Measurements from ENCODE around the gene RNF150.

Gene RNF150

GRCh38 chr4:140931911-140932310 is 201.4 kb downstream of the RNF150 start:
- Histone ChIP-seq H3K4me1 (ENCODE audit: low read length) (peaks cover 8% of the 10 kb centered on the region), H3K27me3 (ENCODE audit: low read depth, low read length) (peaks cover 12% of the 10 kb centered on the region), H3K4me2 (ENCODE audit: low read length) (no peak overlapping the region), H2AFZ (ENCODE audit: low read depth, low read length) (no peak overlapping the region), H3K9me3 (ENCODE audit: insufficient read depth, low read length) (no peaks in the 10 kb centered on the region), H3K9ac (ENCODE audit: low read length) (no peak overlapping the region), H3K4me3 (ENCODE audit: low read length) (no peak overlapping the region), H3K27ac (ENCODE audit: low read length) (no peak overlapping the region), H4K20me1 (ENCODE audit: insufficient read depth, low read length) (no peaks in the 10 kb centered on the region), H3K36me3 (replicated peaks; ENCODE audit: low read depth, low read length) (no peaks in the 10 kb centered on the region), H3K79me2 (ENCODE audit: low read length) (no peaks in the 10 kb centered on the region)
- TF ChIP-seq, protein P1, sequence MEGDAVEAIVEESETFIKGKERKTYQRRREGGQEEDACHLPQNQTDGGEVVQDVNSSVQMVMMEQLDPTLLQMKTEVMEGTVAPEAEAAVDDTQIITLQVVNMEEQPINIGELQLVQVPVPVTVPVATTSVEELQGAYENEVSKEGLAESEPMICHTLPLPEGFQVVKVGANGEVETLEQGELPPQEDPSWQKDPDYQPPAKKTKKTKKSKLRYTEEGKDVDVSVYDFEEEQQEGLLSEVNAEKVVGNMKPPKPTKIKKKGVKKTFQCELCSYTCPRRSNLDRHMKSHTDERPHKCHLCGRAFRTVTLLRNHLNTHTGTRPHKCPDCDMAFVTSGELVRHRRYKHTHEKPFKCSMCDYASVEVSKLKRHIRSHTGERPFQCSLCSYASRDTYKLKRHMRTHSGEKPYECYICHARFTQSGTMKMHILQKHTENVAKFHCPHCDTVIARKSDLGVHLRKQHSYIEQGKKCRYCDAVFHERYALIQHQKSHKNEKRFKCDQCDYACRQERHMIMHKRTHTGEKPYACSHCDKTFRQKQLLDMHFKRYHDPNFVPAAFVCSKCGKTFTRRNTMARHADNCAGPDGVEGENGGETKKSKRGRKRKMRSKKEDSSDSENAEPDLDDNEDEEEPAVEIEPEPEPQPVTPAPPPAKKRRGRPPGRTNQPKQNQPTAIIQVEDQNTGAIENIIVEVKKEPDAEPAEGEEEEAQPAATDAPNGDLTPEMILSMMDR (IDR thresholded peaks at IDR 0.05; ENCODE audit: low read depth, low read length), result no peak
- no peak for TF ChIP-seq EZH2phosphoT487 (IDR thresholded peaks at IDR 0.05; ENCODE audit: low read depth)

DNA sequence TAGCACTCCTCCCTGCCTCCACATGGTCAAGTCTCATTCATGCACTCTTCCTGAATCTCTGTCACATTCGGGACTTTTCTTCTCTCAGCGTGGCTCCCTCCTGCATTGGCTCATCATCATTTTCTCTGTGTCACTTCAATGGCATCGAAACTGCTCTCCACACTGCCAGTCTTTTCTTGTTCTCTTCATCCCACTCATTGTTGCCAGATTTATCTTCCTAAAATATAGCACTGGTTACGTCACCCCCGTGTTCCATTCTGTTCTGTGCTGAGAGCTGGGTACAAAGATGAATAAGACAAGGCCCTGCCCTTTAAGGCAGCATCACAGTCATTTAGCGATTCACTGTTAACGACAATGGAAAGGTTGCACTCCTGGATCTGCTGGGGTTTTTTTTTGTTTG is 202.7 kb downstream of the RNF150 start:
- peaks cover 8% of the 10 kb centered on the region for H3K4me1 ChIP-seq (ENCODE audit: low read length)
- TF ChIP-seq, protein P1 (IDR thresholded peaks at IDR 0.05; ENCODE audit: low read depth, low read length), result no peak
- TF ChIP-seq EZH2phosphoT487 (IDR thresholded peaks at IDR 0.05; ENCODE audit: low read depth), result no peak
- peaks cover 20% of the 10 kb centered on the region for H3K27me3 ChIP-seq (ENCODE audit: low read depth, low read length)
- no peak overlapping the region for H3K27ac ChIP-seq (ENCODE audit: low read length)
- no peaks in the 10 kb centered on the region for H3K36me3 ChIP-seq (replicated peaks; ENCODE audit: low read depth, low read length)
- no peaks in the 10 kb centered on the region for H3K79me2 ChIP-seq (ENCODE audit: low read length)
- no peak overlapping the region for H3K4me2 ChIP-seq (ENCODE audit: low read length)
- H4K20me1 ChIP-seq (ENCODE audit: insufficient read depth, low read length), result no peaks in the 10 kb centered on the region
- no peak overlapping the region for H3K9ac ChIP-seq (ENCODE audit: low read length)
- H3K9me3 ChIP-seq (ENCODE audit: insufficient read depth, low read length), result no peaks in the 10 kb centered on the region
- H2AFZ ChIP-seq (ENCODE audit: low read depth, low read length), result no peak overlapping the region
- H3K4me3 ChIP-seq (ENCODE audit: low read length), result no peak overlapping the region

- Histone ChIP-seq H3K4me1 (ENCODE audit: low read length) (peaks cover 8% of the 10 kb centered on the region), H3K4me3 (ENCODE audit: low read length) (no peak overlapping the region), H3K27me3 (ENCODE audit: low read depth, low read length) (peaks cover 25% of the 10 kb centered on the region), H3K27ac (ENCODE audit: low read length) (no peak overlapping the region), H3K4me2 (ENCODE audit: low read length) (no peak overlapping the region), H3K9me3 (ENCODE audit: insufficient read depth, low read length) (no peaks in the 10 kb centered on the region), H4K20me1 (ENCODE audit: insufficient read depth, low read length) (no peaks in the 10 kb centered on the region), H3K79me2 (ENCODE audit: low read length) (no peaks in the 10 kb centered on the region), H3K9ac (ENCODE audit: low read length) (no peak overlapping the region), H3K36me3 (replicated peaks; ENCODE audit: low read depth, low read length) (no peaks in the 10 kb centered on the region), H2AFZ (ENCODE audit: low read depth, low read length) (no peak overlapping the region)
- TF ChIP-seq EZH2phosphoT487 (IDR thresholded peaks at IDR 0.05; ENCODE audit: low read depth), result no peak
- TF ChIP-seq, protein P1 (IDR thresholded peaks at IDR 0.05; ENCODE audit: low read depth, low read length), result no peak
Measured at GRCh38 chr4:140930011-140930410, 203.3 kb downstream of the RNF150 start.

DNA sequence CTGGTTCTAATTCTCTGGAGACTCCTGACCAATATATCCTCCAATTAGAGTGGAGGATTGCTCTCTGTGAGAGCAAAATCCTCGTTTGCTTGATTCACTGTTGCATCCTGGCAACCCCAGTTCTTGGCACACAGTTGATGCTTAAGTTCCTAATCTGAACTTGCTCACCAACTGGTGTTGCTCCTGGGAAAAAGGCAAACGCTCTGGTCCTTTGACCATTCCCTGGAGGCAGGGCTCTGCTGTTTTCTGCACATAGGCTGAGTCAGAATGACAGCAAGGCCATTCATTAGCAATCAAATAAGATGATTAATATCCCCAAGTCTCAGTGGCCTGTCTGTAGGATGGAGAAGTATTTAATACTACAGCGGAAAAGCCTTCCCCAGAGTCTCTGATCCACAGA is 204.4 kb downstream of the RNF150 start:
- TF ChIP-seq EZH2phosphoT487 (IDR thresholded peaks at IDR 0.05; ENCODE audit: low read depth), result no peak
- TF ChIP-seq, protein P1 (IDR thresholded peaks at IDR 0.05; ENCODE audit: low read depth, low read length), result no peak
- H3K4me2 ChIP-seq (ENCODE audit: low read length), result no peak overlapping the region
- no peak overlapping the region for H3K27ac ChIP-seq (ENCODE audit: low read length)
- H4K20me1 ChIP-seq (ENCODE audit: insufficient read depth, low read length), result no peaks in the 10 kb centered on the region
- H3K4me3 ChIP-seq (ENCODE audit: low read length), result no peak overlapping the region
- H3K27me3 ChIP-seq (ENCODE audit: low read depth, low read length), result peaks cover 27% of the 10 kb centered on the region
- H3K4me1 ChIP-seq (ENCODE audit: low read length), result no peaks in the 10 kb centered on the region
- H3K9ac ChIP-seq (ENCODE audit: low read length), result no peak overlapping the region
- no peaks in the 10 kb centered on the region for H3K36me3 ChIP-seq (replicated peaks; ENCODE audit: low read depth, low read length)
- H2AFZ ChIP-seq (ENCODE audit: low read depth, low read length), result no peak overlapping the region
- H3K9me3 ChIP-seq (ENCODE audit: insufficient read depth, low read length), result no peaks in the 10 kb centered on the region
- no peaks in the 10 kb centered on the region for H3K79me2 ChIP-seq (ENCODE audit: low read length)

Data from OCI-LY3 (cell line).